ENCODE data around the gene PRPSAP1.
"Not testable (repeated sequence)": the region's sequence is repeated elsewhere in the genome, so short reads cannot be mapped to it uniquely, and the experiment has no call there.

PRPSAP1 gene

DNA sequence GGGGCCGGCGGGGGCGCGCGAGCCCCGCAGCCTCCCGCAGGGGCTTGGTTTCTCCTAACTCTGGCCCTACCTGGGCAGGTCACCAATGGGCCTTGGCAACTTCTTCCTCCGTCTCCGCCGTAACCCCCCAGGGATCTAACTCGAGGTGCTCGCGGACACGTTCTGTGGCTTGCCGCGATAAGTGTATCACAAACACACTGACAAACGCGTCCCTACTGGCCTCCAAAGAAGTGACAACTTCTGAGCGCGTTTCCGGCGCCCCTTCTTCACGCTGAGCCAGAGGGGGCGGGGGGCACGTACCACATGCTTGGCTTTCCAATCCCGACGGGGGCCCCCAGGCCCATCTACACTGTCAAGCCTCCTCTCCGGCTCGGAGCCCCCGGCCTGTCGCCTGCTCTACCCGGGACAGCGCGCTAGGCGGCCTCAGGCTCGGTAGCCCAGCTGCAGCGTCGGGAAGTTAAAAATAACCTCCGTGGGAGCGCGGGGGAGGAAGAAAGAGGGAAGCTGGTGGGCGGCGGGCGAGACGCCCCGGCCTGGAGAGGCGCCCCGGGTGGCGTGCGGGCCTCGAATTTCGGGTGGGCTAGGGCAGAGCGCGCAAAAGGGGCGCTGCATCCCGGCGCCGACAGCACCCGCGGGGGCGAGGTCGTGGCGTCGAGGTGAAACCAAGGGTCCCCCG, 30.0 kb upstream of the PRPSAP1 start:
- peak; percentile 32 for DNase-seq

DNA sequence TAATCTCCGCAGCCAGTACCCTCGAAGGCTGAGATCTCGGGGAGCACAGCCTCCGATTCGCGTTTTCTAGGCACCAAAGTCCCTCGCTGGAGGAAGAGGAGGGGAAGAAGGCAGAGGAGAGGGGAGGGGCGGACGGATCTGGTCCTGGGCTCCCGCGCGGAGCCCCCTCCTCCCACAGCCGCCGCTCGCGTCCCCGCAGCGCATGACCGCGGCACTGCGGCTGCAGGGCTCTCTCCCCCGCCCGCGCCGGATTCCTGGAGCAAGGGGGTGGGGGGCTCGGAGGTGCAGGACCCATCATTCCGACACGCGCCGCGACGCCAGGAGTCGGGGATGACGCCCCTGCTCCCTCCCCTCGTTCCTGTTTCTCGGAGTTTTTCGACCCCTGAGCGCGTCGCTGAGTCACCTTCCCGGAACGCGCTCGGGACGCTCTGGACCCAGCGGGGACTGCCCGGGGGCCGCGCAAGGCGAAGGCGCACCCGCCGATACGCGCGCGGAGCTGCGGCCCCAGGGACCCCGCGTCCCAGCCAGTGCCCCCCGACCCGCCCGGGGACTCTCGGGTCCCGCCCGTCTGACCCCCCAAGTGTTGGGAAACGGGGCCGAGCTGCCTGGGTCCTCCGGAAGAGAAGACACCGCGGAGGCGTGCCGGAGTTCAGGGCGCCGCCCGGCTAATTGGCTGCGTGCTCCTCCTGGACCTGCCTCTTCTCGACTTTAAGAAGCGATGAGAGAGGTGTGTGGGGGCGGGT, 29.3 kb upstream of the PRPSAP1 start:
- peak; percentile 75 for DNase-seq

DNA sequence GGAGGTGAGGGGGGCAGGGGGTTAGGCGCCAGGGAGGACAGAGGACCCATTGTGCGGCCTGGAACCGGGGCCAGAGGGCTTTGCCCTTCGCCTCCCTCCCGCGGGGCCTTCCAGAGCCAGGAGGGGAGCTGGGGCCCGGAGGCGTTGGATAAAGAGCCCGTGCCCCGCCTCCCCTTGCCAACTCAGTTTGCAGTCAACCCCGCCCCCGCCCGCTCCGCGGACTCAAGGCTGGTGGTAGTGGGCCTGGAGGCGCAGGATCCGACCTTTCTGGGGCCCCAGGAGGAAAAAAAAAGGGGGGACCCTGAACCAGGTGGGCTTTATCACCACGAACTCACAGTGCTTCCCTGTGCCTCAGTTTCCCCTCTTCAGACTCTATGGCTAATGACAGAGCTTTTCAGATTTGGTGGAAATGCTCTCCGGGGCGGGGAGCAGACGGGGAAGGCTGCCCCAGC, 28.7 kb upstream of the PRPSAP1 start:
- no peak for DNase-seq

DNA sequence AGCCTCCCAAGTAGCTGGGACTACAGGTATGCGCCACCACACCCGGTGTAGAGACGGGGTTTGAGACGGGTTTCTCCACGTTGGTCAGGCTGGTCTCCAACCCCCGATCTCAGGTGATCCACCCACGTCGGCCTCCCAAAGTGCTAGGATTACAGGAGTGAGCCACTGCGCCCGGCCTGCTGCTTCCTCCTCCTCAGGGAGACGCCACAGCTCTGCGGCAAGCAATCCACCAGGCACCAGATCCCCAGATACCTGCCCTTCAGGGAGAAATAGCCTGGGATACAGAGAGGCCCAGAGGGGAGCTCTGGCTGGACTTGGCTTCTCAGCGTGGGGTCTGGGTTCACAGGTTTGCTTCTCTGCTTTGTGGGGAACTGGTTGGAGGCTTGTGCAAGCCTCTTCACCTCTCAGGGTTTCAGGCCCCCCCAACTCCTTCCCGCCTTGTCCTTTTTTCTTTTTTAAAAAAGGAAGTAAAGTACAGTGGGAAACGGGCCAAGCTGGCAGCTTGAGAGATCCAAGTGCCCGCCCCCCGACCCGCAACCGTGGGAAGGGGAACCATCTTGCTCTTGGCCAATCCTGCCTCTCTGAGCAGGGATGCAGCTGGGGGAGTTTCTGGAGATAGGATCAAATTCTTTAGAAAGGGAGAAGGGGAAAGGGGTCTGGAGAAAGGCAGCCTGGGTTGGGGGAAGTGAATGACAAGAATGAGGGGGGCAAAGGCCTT, 28.1 kb upstream of the PRPSAP1 start:
- DNase-seq, result no peak

DNA sequence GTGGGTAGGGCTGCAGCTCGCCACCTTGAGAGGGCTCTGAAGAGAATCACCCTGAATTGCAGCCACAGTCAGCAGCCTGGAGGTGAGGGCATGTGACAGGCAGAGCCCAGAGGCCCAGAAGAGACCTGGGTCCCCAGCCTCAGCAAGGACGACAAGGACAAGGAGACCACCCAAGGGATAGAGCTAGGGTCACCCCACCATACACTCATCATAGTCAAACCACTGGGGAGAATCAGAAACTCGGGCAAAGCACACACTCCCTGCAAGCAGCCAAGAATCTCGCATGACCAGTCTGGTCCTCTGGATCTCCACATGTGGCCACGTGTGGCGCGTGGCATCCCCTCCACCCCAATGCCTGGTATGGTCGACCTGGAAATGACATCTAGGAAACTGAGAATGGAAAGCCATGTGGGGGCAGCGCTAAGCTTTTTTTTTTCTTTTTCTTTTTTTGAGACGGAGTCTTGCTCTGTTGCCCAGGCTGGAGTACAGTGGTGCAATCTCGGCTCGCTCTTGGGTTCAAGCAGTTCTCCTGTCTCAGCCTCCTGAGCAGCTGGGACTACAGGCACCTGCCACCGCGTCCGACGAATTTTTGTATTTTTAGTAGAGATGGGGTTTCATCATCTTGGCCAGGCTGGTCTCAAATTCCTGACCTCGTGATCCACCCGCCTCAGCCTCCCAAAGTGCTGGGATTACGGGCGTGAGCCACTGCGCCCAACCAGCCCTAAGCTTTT, 26.1 kb upstream of the PRPSAP1 start:
- no peak for DNase-seq

DNA sequence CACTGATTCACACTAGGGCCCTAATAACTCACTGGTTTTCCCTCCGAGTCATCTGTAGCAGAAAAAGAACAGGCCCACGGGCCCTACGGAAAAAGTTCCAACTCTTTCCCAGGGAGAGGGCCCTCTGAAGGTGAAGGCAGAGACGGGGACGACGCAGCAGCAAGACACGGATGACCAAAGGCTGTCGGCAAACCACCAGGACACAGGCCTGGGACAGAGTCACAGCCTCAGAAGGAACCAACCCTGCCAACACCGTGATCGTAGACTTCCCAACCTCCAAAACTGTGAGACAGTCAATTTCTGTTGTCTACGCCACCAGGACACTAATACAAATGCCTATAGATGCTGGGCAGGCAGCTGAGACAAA, 25.5 kb upstream of the PRPSAP1 start:
- DNase-seq, result no peak

DNA sequence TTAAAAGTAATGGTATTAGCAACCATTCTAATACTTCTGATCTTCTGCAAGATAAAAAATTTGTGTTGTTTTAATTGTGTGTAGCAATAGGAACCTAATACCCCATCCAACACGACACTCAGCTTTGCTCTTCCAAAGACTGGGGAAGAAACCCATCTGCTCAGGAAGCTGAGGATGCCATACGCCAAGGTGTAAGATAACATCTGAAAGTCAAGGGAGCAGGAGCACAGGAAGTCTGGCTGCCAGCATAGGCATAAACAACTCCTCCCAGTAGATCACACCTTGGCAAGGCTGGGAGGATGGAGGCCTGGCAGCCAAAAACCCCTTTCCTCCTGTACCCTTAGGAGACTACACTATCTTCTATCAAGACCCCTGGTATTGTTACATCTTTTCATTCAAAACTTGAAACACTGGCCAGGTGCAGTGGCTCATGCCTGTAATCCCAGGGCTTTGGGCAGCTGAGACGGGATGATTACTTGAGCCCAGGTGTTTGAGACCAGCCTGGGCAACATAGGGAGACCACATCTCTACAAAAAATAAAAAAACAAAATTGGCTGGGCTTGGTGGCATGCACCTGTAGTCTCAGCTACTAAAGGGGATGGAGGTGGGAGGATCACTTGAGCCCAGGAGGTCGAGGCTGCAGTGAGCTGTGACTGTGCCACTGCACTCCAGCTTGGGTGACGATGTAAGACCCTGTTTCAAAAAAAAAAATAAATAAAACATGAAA, 25.0 kb upstream of the PRPSAP1 start:
- DNase-seq, result no peak

DNA sequence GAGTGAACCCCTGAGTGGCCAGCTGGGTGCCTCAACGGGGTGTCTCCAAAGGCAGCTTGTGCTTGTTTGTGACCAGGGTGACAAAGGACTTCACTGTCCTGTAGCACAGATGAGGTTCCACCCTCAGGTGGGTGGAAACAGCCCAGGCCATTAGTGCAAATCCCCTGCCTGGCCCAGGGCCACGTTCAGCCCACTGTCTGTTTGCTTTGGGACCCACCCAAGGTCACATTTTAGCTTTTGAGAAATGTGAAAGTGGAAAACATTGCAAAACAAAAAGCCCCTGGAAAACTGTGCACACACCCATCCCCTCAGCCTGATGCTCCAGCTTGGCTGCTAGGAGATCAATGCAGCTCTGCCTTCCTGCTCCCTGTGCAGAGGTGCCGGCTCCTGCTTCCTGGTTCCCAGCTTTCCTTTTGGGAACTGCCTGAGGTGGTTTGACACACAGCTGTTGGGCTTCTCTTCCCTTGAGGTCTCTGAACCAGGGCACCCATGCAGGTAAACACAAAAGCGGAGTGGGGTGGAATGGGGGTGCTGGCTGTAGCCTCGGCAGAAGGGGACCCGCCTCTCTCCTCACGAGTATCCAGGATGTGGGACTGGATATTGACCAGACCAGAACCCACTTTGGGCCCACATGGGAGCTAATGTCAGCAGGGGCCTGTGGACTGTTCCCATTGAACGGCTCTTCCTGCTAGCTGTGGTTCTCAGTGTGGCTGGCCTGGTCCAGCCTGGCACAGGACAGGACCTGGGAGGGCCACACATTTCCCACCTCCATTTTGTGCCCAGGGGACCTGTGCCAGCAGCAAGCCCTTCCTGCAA, 22.8 kb upstream of the PRPSAP1 start:
- DNase-seq, result no peak

DNA sequence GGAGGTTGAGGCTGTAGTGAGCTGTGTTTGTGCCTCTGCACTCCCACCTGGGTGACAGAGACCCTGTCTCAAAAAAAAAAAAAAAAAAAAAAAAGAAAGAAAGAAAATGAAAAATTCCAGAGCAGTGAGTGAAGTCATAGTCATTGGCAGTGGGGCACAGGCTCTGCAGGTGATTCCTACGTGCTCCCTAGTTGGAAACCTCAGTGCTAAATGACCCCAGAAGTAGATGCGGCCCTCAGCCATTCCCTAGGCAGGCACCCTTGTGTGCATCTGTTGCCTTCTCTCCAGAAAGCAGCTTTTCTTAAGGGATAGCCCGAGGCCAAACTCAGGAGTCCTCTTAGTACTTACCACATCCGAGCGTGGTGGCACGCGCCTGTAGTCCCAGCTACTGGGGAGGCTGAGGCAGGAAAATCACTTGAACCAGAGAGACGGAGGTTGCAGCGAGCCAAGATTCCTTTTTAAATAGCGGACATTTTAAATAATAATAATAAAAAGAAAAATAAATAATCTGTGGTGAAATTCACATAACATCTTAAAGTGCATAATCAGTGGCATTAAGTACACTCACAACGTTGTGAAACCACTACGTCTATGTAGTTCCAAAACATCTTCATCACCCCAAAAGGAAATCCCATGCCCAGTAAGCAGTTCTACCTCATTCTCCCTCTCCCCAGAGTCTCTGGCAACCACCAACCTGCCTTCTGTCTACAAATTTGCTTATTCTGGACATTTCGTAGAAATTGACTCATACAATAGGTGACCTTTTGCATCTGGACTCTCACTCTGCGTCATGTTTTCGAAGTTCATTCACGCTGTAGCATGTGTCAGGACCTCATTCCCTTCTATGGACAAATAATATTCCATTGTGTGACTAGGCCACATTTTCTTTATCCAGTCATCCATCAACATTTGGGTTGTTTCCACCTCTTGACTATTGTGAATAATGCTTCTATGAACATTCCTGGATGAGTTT, 18.2 kb upstream of the PRPSAP1 start:
- DNase-seq, result peak; percentile 7

DNA sequence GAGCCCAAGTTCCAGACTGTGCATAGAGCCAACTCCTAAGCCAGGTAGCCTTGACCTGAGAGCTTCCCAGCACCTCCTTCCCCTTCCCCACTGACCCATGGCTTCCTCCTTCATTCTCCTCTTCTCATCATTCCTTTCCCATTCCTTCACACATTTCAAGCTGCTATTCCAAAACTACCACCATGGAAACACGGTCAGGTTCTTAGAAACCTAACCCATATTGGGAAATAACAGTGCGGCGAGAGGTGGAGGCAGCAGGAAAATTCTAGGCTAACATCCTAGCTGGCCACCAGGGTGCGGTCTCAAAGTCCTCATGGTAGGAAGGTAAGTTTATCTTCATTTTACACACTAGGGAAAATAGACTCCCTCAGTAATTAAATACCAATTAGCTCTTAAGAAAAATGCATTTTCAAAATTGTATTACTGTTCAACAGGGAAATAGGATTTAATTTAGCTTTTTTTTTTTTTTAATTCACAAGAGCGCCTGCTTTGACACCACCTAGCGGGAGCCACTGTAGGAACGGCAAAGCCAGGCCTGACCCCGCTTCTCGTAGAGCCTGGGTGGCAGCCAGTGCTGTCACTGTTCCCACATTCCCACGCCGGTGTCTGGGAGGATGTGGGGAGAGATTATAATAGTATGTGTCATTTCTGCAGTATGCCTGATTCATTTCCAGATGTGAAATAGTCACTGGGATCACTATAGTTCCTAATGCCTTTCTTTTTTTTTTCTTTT, 16.7 kb upstream of the PRPSAP1 start:
- DNase-seq, result no peak

DNA sequence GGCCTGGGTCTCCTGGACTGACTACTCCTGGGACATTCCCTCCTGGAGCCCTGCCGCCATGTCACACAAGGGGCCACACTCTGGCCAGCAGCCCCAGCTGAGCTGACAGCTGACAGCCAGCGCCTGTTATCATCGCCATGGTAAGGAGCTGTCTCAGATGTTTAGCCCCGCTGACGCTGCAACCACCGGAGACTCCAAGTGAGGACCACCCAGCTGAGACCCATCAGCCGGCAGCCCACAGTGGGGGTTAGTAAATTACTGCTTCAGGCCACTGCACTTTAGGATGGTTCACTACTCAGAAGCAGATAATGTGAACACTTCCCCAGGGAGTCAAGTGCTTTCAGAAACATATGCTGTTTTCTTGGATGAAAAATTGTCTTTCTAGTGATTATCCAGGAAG, 16.1 kb upstream of the PRPSAP1 start:
- no peak for DNase-seq

DNA sequence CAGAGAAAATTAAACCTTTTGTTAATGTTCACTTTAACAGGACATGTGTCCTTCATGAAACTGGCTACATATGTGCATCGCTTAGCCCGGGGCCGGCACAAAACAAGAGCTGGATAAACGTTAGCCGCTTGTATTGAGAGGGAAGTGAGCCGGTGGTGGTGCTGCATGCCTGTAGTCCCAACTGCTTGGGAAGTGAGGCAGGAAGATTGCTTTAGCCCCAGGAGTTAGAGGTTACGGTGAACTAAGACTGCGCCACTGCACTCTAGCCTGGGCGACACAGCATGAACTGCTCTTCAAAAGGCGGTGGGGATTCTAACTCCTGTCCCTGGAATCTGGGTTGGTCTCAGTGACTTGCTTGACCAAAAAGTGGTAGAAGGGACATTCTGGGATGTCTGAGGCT, 15.7 kb upstream of the PRPSAP1 start:
- no peak for DNase-seq

DNA sequence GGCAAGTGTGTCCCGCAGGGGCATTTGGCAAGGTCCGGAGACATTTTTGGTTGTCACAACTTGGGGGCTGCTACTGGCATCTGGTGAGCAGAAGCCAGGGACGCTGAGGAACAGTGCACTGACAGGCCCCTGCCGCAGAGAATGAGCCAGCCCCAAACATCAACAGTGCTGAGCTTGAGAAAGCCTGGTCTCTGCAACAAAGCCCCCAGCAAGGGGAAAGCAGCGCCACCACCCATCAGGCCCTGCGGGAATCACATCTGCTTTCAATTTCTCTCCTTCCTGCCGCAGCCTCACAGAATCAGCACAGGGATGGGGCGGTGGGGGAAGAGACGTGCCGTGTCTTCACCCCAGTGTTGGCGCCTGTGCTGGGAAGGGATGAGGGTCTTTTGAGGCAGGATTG, 14.8 kb upstream of the PRPSAP1 start:
- DNase-seq, result no peak

DNA sequence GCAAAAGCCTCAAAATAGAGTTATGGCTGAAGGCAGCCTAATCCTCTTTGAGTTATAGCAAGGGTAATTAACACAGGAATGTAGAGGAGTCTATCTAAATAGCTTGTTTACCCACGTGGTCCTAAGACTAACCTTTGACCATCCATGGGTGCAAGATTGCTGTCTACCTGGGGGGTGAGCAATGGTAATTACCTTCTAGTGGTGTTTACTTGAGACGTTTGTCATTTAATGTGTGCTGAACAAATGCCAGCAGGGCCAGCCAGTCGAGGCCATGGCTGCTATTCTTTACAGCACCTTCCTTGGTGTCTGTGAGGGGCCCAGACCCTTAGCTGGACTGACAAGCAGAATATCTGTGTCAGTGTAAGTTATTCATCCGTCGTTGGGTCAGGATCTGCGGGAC, 13.9 kb upstream of the PRPSAP1 start:
- no peak for DNase-seq

DNA sequence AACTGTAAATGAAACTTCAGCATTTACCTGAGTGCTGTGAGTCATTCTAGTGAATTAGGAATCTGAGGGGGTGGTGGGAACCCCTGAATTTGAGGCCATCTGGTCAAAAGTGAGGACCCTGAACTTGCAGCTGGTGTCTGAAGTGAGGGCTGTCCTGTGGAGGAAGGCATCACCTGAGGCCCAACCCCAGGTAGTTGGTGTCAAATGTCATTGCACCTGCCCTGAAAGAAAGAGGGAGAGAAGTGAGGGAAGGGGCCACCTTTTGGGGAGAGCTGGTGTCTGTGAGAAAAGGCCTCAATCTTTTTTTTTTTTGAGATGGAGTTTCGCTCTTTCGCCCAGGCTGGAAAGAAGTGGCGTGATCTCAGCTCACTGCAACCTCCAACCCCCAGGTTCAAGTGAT, 12.5 kb upstream of the PRPSAP1 start:
- DNase-seq, result no peak

DNA sequence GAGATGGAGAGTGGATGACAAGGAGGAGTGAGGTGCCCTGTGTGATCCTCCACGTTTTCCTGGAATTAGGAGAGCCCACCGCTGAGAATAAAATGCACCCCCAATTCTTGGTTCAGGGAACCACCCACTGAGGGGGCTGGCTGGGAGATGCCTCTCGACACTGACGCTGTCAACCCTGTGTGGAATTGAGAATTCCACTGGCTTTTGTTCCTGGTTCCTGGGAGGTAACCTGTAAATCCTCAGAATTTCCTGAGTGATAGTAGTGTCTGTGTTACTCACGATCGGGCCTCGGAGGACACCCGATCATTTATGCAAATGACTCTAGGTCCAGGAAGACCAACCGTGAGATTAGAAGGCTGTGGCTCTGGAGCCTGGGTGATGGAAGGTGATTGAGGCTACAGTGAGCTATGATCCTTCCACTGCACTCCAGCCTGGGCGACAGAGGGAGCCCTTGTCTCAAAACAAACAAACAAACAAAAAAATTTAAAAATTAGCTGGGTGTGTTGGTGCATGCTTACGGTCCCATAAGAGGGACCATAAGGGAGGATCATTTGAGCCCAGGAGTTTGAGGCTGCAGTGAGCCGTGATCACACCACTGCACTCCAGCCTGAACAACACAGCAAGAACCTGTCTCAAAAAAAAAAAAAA, 11.7 kb upstream of the PRPSAP1 start:
- DNase-seq, result no peak

DNA sequence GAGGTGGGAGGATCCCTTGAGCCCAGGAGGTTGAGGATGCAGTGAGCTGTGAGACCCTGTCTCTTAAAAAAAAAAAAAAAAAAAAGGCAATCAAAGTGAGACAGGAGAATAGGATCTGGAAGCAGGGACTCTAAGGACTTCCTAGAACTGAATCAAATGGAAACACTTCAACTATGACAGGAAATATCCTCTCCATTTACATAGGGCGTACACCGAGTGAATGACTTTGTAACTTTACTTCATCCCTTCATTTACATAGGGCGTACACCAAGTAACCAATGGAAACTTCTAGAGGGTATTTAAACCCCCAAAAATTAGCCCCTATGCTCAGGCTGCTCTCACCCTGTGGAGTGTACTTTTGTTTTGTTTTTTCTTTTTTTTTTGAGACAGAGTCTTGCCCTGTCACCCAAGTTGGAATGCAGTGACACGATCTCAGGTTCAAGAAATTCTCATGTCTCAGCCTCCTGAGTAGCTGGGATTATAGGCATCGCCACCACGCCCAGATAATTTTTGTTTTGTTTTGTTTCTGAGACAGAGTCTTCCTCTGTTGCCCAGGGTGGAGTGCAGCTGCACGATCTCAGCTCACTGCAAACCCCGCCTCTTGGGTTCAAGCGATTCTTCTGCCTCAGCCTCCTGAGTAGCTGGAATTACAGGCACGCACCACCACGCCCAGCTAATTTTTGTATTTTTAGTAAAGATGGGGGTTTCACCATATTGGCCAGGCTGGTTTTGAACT, 9.6 kb upstream of the PRPSAP1 start:
- DNase-seq, result no peak

DNA sequence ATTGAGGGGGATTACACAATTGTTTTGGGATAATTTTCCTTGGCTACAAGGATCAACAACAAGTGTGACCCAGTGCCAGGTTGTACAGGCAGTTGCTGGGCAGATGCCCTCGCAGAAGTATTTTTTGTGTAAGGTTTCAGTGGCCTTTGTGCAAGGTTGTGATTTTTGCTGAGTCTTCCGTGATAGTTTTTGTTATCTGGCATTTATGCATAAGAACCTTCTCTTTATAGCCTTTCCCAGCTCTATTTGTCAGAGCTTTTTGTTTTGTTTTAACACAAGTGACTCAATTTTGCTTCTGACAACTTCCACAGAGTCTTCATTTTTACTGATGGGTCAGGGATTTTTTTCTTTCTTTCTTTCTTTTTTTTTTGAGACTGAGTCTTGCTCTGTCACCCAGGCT, 6.7 kb upstream of the PRPSAP1 start:
- no peak for DNase-seq

DNA sequence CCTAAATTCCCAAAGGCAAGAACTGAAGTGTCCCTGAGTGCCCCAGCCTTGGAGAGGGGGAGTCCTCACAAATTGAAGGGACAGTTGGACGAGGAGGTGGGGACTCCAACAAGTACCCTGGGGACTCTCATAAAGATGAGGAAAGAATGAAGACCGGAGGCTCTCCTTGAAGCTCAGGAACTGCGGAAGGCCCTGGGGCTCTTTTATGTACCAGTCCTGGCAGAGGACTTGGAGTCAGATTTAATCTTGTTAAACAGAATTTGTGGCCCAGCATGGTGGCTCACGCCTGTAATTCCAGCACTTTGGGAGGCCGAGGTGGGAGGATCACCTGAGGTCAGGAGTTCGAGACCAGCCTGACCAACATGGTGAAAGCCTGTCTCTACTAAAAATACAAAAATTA, 6.1 kb upstream of the PRPSAP1 start:
- DNase-seq, result not testable (repeated sequence)

All from activated CD4-positive, alpha-beta T cell treated with anti-CD3 and anti-CD28 coated beads, Interleukin-2, amount 50 U/mL, for 16 hours (primary cell).